GM18498 (cell line): Measurements from ENCODE around the gene NOD2.

Source experiments
- ATAC-seq: cut with Tn5 transposase; IDR thresholded peaks from one replicate; pipeline ENCODE4 v1.9.1; 2021; ENCODE audit warnings: mild to moderate bottlenecking, moderate library complexity; ENCODE audit not compliant: unreplicated experiment

Gene NOD2

DNA sequence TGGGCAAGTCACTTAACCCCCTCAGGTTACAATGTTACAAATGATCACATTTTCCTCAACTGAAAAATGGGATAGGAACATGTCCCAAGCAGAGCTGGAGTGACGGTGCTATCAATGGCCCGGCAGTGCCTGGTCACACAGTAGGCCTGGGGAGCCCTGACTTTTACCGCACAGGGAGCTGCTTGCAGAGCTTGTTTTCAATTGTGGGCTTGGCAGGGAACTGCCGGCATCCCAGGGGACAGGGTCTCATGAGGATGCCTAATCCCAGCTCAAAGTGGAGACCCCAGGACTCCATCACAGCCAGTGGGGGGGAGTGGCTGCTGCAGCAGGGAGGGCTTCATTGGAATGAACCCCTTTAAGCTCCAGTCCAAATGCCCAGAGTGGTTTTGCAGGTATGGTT is 23.7 kb upstream of the NOD2 start:
- no peak for ATAC-seq

- no peak for ATAC-seq
These were observed 22.9 kb upstream of the NOD2 start for GRCh38 chr16:50670476-50670875.

DNA sequence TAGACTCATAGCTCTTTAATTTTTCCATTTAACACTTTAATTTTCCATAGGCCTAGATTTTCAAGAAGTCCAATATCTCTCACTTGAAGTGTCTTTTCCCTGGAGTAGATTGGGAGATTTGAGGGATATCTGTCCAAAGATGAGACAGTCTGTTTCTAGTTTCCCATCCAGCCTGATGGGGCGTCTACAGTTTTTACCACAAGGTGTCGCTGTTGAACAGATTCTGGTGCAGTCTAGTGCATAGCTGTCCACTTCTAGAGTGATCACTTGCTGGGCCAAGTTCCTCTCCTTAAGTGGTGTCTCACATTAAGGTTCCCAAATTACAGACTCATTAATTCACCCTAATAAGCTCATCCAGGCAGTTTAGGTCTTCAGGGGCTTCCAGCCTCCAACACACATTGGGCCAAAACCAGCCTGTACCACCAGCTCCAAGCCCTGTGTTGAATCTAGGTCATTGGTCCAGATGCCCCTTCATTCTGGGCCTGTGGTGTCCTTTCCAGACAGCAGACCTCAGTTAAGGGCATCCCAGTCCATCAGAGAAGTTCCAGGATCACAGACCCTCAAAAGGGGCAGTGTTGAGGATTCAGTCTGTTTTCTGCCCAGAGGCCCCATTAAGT is 21.7 kb upstream of the NOD2 start:
- no peak for ATAC-seq

- ATAC-seq = no peak
These were observed 19.7 kb upstream of the NOD2 start for GRCh38 chr16:50673496-50674275.

- ATAC-seq = no peak
These were observed 18.6 kb upstream of the NOD2 start for GRCh38 chr16:50674831-50675230.

- no peak for ATAC-seq
These were observed 17.5 kb upstream of the NOD2 start for GRCh38 chr16:50675686-50676610.

GRCh38 chr16:50676684-50677225 is 16.7 kb upstream of the NOD2 start:
- ATAC-seq = no peak

- ATAC-seq = no peak
These were observed 16.1 kb upstream of the NOD2 start for GRCh38 chr16:50677351-50677750.

GRCh38 chr16:50678531-50678930 is 14.9 kb upstream of the NOD2 start:
- no peak for ATAC-seq

DNA sequence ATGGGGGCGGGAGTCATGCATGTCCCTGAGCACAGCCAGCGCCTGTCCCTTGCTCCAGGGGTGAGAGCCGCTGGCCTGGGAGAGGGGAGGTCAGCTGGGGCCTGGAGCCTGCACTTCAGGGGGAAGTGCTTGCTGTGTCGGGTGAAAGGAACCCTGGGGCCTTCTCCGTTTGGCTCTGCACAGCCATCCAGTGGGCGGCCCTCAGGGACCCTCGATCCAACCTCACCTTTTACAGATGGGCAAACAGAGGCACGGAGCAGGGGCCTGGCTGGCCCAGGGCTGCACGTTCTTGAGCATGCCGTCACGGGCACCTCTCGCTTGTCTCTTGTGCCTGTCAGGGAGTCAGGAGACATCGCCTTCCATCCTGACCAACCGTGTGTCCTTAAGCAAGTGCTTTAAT is 14.1 kb upstream of the NOD2 start:
- ATAC-seq = no peak

GRCh38 chr16:50679676-50680555 is 13.5 kb upstream of the NOD2 start:
- ATAC-seq = no peak

DNA sequence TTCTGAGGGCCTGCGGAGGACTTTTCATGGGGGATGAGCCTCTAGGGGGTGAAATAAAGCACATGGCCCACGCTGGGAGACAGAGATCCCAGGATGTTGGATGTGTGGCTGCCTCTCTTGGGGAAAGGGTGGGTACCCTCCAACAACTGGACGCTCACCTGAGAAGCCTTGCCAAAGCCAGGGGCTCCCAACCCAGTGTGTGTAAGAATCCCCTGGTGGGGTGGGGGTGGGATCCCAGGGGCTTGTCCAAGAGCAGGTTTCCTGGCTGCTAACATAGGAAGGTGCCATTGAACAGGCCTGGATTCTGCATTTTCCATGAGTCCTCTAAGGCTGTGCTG is 12.9 kb upstream of the NOD2 start:
- ATAC-seq = no peak

- ATAC-seq = peak; percentile 69
These were observed 12.2 kb upstream of the NOD2 start, which contains the start of gene SNX20 for GRCh38 chr16:50681021-50681885. SNX20 (minus strand) TSS chr16:50681312; CDS start chr16:50677526, 3,786 bp downstream.

GRCh38 chr16:50683689-50684374 is 9.6 kb upstream of the NOD2 start:
- ATAC-seq = peak; percentile 59

GRCh38 chr16:50684823-50685461 is 8.5 kb upstream of the NOD2 start:
- no peak for ATAC-seq

- no peak for ATAC-seq
These were observed 7.8 kb upstream of the NOD2 start for GRCh38 chr16:50685462-50686063.

- no peak for ATAC-seq
These were observed 5.3 kb upstream of the NOD2 start for GRCh38 chr16:50688083-50688482.

DNA sequence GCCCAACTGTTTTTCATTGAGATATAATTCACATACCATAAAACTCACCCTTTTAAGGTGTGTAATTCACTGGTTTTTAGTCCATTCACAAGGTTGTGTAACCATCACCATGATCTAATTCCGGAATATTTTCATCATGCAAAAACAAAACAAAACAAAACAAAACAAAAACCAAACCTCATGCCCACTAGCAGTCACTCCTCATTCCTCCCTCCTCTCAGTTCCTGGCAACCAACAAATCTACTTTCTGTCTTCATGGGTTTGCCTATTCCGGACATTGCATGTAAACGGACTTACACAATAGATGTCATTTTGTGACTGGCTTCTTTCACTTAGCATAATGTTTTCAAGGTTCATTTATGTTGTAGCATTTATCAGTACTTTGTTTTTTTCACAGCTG is 4.5 kb upstream of the NOD2 start:
- ATAC-seq = no peak
